ENCODE results near the gene LIMS2. TPM values are rescaled to one million over a fixed set of nuclear protein-coding genes. Genes with fewer than 3 reads are reported as not detected.

Gene LIMS2
- total and polyA plus RNA-seq, 2 of the 8 experiments (the other 6 are each of a cell fraction or from before 2014, with no cell fraction given): 3.3 to 4.8 TPM

DNA sequence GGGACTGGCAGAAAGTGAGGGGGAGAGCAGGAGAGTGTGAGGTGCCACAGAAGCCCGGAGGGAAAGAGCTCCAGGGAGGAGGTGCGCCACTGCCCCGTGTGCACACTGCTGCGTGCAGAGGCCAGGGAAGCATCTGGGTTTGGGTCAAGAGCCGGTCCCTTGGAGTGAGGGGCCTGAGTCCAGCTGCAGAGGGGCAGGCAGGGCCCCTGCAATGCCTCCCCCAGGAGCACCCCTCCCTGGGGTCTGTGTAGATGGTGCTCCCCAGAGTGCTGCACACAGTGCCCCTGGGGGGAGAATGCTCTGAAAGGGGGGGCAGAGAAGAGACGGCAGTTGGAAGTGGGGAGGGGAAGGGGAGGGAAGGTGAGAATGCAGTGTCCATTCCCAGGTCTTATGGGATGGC, 3.7 kb upstream of the LIMS2 start:
- TF ChIP-seq CBX5 (IDR thresholded peaks at IDR 0.05; ENCODE audit: low read depth, low read length): no peak
- TF ChIP-seq JUND (IDR thresholded peaks at IDR 0.05; ENCODE audit: low read length): no peak
- no peak for TF ChIP-seq SIN3A (conservative IDR thresholded peaks at IDR 0.05 in 1 of 2, IDR thresholded peaks at IDR 0.05 in 1 of 2; ENCODE audit: low read depth in 1 of 2, low read length in 2 of 2)
- no peak for TF ChIP-seq GTF2F1 (IDR thresholded peaks at IDR 0.05; ENCODE audit: borderline replicate concordance, low read depth, low read length)
- no peak for TF ChIP-seq ASH2L (IDR thresholded peaks at IDR 0.05; ENCODE audit: low read length)
- Histone ChIP-seq H3K4me3 (ENCODE audit: extremely low read depth in 1 of 4, insufficient read depth in 2 of 4, low read depth in 3 of 4, low read length in 4 of 4) (no peak overlapping the region), H3K27ac (ENCODE audit: low read depth, low read length) (no peak overlapping the region), H2BK120ac (replicated peaks; ENCODE audit: low read depth, low read length) (no peak overlapping the region), H3K23ac (ENCODE audit: insufficient read length) (no peak overlapping the region), H2BK20ac (ENCODE audit: low read length) (no peak overlapping the region), H2BK5ac (ENCODE audit: low read depth, low read length) (no peak overlapping the region), H3K4me2 (ENCODE audit: insufficient read depth in 1 of 2, low read depth in 2 of 2, low read length in 2 of 2) (no peak overlapping the region), H3K27me3 (replicated peaks in 1 of 4; ENCODE audit: control insufficient read depth in 3 of 4, extremely low read depth in 1 of 4, insufficient read depth in 3 of 4, low read length in 3 of 4) (peaks cover 10 to 36% (median 26%) of the 10 kb centered on the region in 4 experiments), H2AFZ (ENCODE audit: low read length) (no peak overlapping the region), H3K4me1 (replicated peaks in 1 of 4; ENCODE audit: control insufficient read depth in 3 of 4, insufficient read depth in 4 of 4, low read length in 3 of 4) (peaks cover 0 to 7% (median 2%) of the 10 kb centered on the region in 4 experiments; a peak in 4 of 7 replicates), H4K5ac (ENCODE audit: insufficient read length, low read depth, low read length) (no peak overlapping the region), H4K91ac (replicated peaks; ENCODE audit: insufficient read length, low read length) (no peak overlapping the region), H3K79me1 (ENCODE audit: low read depth, low read length) (peaks cover 2% of the 10 kb centered on the region; the same call in 1 of the 2 replicates), H4K8ac (ENCODE audit: extremely low read depth, insufficient read depth, low read length) (no peak overlapping the region), H3K4ac (replicated peaks; ENCODE audit: insufficient read length, low read depth, low read length) (no peak overlapping the region), H3K18ac (ENCODE audit: extremely low read depth, low read length) (no peak overlapping the region), H3K23me2 (ENCODE audit: low read depth, low read length) (peaks cover 2% of the 10 kb centered on the region; the same call in 1 of the 2 replicates), H3K79me2 (ENCODE audit: control insufficient read depth in 1 of 2, insufficient read depth in 2 of 2, low read length in 2 of 2) (no peaks in the 10 kb centered on the region), H3K14ac (ENCODE audit: insufficient read length) (no peak overlapping the region), H4K20me1 (replicated peaks in 1 of 2; ENCODE audit: control insufficient read depth in 1 of 2, insufficient read depth in 2 of 2, low read length in 2 of 2) (no peaks in the 10 kb centered on the region), H2AK5ac (ENCODE audit: low read depth, low read length) (no peak overlapping the region), H2BK15ac (ENCODE audit: low read length) (no peak overlapping the region), H3K9me3 (ENCODE audit: insufficient read depth in 2 of 2, low read depth in 1 of 2, low read length in 1 of 2) (no peaks in the 10 kb centered on the region), H3K56ac (replicated peaks; ENCODE audit: insufficient read length, low read depth, low read length) (no peak overlapping the region), H2BK12ac (ENCODE audit: low read depth, low read length) (no peak overlapping the region), H3K9ac (replicated peaks in 1 of 4; ENCODE audit: extremely low read depth in 1 of 4, low read depth in 3 of 4, low read length in 3 of 4) (no peak overlapping the region), H3K36me3 (ENCODE audit: control insufficient read depth in 2 of 4, insufficient read depth in 4 of 4, low read length in 3 of 4) (no peaks in the 10 kb centered on the region)
- no peak for DNase-seq (ENCODE audit: low read depth in 1 of 2, low spot score in 2 of 2)
- no peak for FAIRE-seq
- WGBS, 2 experiments (ENCODE audit: extremely low coverage in 1 of 2, insufficient coverage in 1 of 2, insufficient read length in 1 of 2, insufficient replicate concordance in 2 of 2, low coverage in 1 of 2, low lambda C conversion rate in 2 of 2, missing lambda C conversion rate in 1 of 2): 90% methylated on average over 5 of the region's 6 CpGs; no CpG with 5 or more reads in 1 of the 2 experiments
- ChIA-PET POLR2A (ENCODE audit: partially characterized antibody) (no interaction called here), CTCF (ENCODE audit: partially characterized antibody) (interaction anchor here (0.5 to 6.0 kb wide), 3 partner anchors 16 to 150 kb away, joined by 4 to 40 read pairs (median 4); no protein-coding TSS in a partner anchor)
